ENCODE results near the gene MGAT4D. TPM values are rescaled to one million over a fixed set of nuclear protein-coding genes. Genes with fewer than 3 reads are reported as not detected.
"Not testable (repeated sequence)": the region's sequence is repeated elsewhere in the genome, so short reads cannot be mapped to it uniquely, and the experiment has no call there.

The MGAT4D gene
- polyA plus RNA-seq, 1 experiment = not detected

- no peak for TF ChIP-seq CTCF (IDR thresholded peaks at IDR 0.05; ENCODE audit: low read depth, low read length)
- CTCF ChIA-PET = interaction anchor here (0.8 kb wide), 1 partner anchor 22 kb away, joined by 3 read pairs; no protein-coding TSS in a partner anchor
Measured at GRCh38 chr4:140448162-140448561, 49.9 kb downstream of the MGAT4D start.

GRCh38 chr4:140444347-140444746 is 53.7 kb downstream of the MGAT4D start:
- H3K27ac ChIP-seq (ENCODE audit: low read depth, low read length); CTCF ChIA-PET; POLR2A ChIA-PET; H3K4me3 ChIP-seq (ENCODE audit: low read depth, low read length); H3K9me3 ChIP-seq (ENCODE audit: control insufficient read depth, insufficient read depth, low read length); DNase-seq (ENCODE audit: low read depth, low spot score); H3K27me3 ChIP-seq (ENCODE audit: control insufficient read depth, insufficient read depth, low read length): not testable (repeated sequence)

More at GRCh38 chr4:140448162-140448561, 49.9 kb downstream of the MGAT4D start:
- POLR2A ChIA-PET = interaction anchor here (0.6 kb wide), 1 partner anchor 401 kb away, joined by 4 read pairs; no protein-coding TSS in a partner anchor
- no peaks in the 10 kb centered on the region for H3K9me3 ChIP-seq (ENCODE audit: control insufficient read depth, insufficient read depth, low read length)
- H3K4me3 ChIP-seq (ENCODE audit: low read depth, low read length) = no peak overlapping the region
- H3K27me3 ChIP-seq (ENCODE audit: control insufficient read depth, insufficient read depth, low read length) = peaks cover 6% of the 10 kb centered on the region
- DNase-seq (ENCODE audit: low read depth, low spot score) = no peak
- H3K27ac ChIP-seq (ENCODE audit: low read depth, low read length) = no peak overlapping the region

- peaks cover 8% of the 10 kb centered on the region for H3K27me3 ChIP-seq (ENCODE audit: control insufficient read depth, insufficient read depth, low read length)
- H3K4me3 ChIP-seq (ENCODE audit: low read depth, low read length) = no peak overlapping the region
- ChIA-PET POLR2A (no interaction called here), CTCF (no interaction called here)
- no peak for TF ChIP-seq CTCF (IDR thresholded peaks at IDR 0.05; ENCODE audit: low read depth, low read length)
- no peak overlapping the region for H3K27ac ChIP-seq (ENCODE audit: low read depth, low read length)
- DNase-seq (ENCODE audit: low read depth, low spot score) = no peak
- H3K9me3 ChIP-seq (ENCODE audit: control insufficient read depth, insufficient read depth, low read length) = no peaks in the 10 kb centered on the region
Measured at GRCh38 chr4:140439644-140440142, 58.4 kb downstream of the MGAT4D start.

GRCh38 chr4:140427919-140428471 is 70.1 kb downstream of the MGAT4D start:
- Histone ChIP-seq H3K9me3 (ENCODE audit: control insufficient read depth, insufficient read depth, low read length) (no peaks in the 10 kb centered on the region; the same call in 1 of the 2 replicates), H3K27ac (ENCODE audit: low read depth, low read length) (no peak overlapping the region), H3K27me3 (ENCODE audit: control insufficient read depth, insufficient read depth, low read length) (no peaks in the 10 kb centered on the region), H3K4me3 (ENCODE audit: low read depth, low read length) (peak overlapping the region; percentile 80)
- ChIA-PET CTCF (interaction anchor here (0.6 to 2.4 kb wide), 17 partner anchors 16 to 423 kb away, joined by 3 to 12 read pairs (median 3); partner anchors contain the start of genes ELMOD2 and SCOC), POLR2A (no interaction called here)
- no peak for DNase-seq (ENCODE audit: low read depth, low spot score)
- TF ChIP-seq CTCF (IDR thresholded peaks at IDR 0.05; ENCODE audit: low read depth, low read length) = no peak

- peak; percentile 39 for TF ChIP-seq CTCF (IDR thresholded peaks at IDR 0.05; ENCODE audit: low read depth, low read length)
- POLR2A ChIA-PET = no interaction called here
- no peak for DNase-seq (ENCODE audit: low read depth, low spot score)
Measured at GRCh38 chr4:140427106-140427918, 70.8 kb downstream of the MGAT4D start, which contains the start of gene CLGN. TSS of gene CLGN (minus strand) at chr4:140427648. CDS start at chr4:140413078, 14,570 bp downstream.

More at GRCh38 chr4:140427106-140427918, 70.8 kb downstream of the MGAT4D start, which contains the start of gene CLGN:
- no peak within 1 kb of the TSS for H3K27ac ChIP-seq (ENCODE audit: low read depth, low read length)
- peak within 1 kb of the TSS; percentile 80 for H3K4me3 ChIP-seq (ENCODE audit: low read depth, low read length)
- no peaks in the 10 kb centered on the region; the same call in 1 of the 2 replicates for H3K9me3 ChIP-seq (ENCODE audit: control insufficient read depth, insufficient read depth, low read length)
- CTCF ChIA-PET = interaction anchor here (0.5 to 2.4 kb wide), 22 partner anchors 15 to 891 kb away, joined by 3 to 12 read pairs (median 3); partner anchors contain the start of genes ELMOD2 and SCOC
- H3K27me3 ChIP-seq (ENCODE audit: control insufficient read depth, insufficient read depth, low read length) = no peaks in the 10 kb centered on the region

Data from AG04450 (cell line).